ENCODE data around the gene CPAMD8. TPM values are rescaled to one million over a fixed set of nuclear protein-coding genes. Genes with fewer than 3 reads are reported as not detected.
"Not testable (repeated sequence)": the region's sequence is repeated elsewhere in the genome, so short reads cannot be mapped to it uniquely, and the experiment has no call there.

CPAMD8 gene
- total RNA-seq, 1 donor from 2014 or later = 16.3 TPM

- Histone ChIP-seq H3K36me3 (peaks cover 1% of the 10 kb centered on the region), H4K20me1 (ENCODE audit: low read depth) (no peaks in the 10 kb centered on the region), H3K4me3 (no peak overlapping the region), H3K4me2 (no peak overlapping the region), H3K79me2 (ENCODE audit: low read depth) (no peaks in the 10 kb centered on the region), H3K27me3 (no peaks in the 10 kb centered on the region), H3K27ac (no peak overlapping the region), H3K9me3 (ENCODE audit: low read depth) (peaks cover 7% of the 10 kb centered on the region), H3K4me1 (no peaks in the 10 kb centered on the region), H3K9ac (no peak overlapping the region), H3F3A (ENCODE audit: low read depth) (no peaks in the 10 kb centered on the region), H2AFZ (replicated peaks) (no peak overlapping the region)
- H3K4me3 Mint-ChIP-seq = no peak overlapping the region
- TF ChIP-seq EZH2 (IDR thresholded peaks at IDR 0.05) (no peak), EZH2phosphoT487 (IDR thresholded peaks at IDR 0.05) (no peak)
- TF ChIP-seq, protein P1, sequence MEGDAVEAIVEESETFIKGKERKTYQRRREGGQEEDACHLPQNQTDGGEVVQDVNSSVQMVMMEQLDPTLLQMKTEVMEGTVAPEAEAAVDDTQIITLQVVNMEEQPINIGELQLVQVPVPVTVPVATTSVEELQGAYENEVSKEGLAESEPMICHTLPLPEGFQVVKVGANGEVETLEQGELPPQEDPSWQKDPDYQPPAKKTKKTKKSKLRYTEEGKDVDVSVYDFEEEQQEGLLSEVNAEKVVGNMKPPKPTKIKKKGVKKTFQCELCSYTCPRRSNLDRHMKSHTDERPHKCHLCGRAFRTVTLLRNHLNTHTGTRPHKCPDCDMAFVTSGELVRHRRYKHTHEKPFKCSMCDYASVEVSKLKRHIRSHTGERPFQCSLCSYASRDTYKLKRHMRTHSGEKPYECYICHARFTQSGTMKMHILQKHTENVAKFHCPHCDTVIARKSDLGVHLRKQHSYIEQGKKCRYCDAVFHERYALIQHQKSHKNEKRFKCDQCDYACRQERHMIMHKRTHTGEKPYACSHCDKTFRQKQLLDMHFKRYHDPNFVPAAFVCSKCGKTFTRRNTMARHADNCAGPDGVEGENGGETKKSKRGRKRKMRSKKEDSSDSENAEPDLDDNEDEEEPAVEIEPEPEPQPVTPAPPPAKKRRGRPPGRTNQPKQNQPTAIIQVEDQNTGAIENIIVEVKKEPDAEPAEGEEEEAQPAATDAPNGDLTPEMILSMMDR (IDR thresholded peaks at IDR 0.05) = no peak
- H3K27me3 Mint-ChIP-seq (ENCODE audit: insufficient read depth, low read depth) = no peaks in the 10 kb centered on the region
- H3K36me3 Mint-ChIP-seq = peaks cover 11% of the 10 kb centered on the region
- H3K27ac Mint-ChIP-seq = no peak overlapping the region
- no peak for DNase-seq (ENCODE audit: low spot score)
- no peaks in the 10 kb centered on the region for H3K4me1 Mint-ChIP-seq
- H3K9me3 Mint-ChIP-seq = peaks cover 19% of the 10 kb centered on the region
Observed at GRCh38 chr19:16988661-16989060, 37.9 kb downstream of the CPAMD8 start.

DNA sequence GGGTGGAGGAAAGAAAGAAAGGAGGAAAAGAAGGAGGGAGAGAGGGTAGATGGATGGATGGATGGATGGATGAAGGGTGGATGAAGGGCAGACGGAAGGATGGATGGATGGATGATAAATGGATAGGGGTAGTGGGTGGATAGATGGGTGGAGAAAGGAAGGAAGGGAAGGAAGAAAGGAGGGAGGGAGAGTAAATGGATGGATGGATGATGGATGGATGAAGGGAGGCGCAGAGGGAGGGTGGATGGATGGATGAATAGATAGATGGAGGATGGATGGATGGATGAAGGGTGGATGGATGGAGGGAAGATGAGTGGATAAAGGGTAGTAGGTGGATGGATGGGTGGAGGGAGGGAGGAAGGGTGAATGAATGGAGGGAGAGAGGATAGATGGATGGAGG is 41.2 kb downstream of the CPAMD8 start:
- Histone ChIP-seq H4K20me1 (ENCODE audit: low read depth) (no peaks in the 10 kb centered on the region), H3K4me2 (no peak overlapping the region), H2AFZ (replicated peaks) (no peak overlapping the region), H3K27ac (no peak overlapping the region), H3K9ac (no peak overlapping the region), H3F3A (ENCODE audit: low read depth) (no peaks in the 10 kb centered on the region), H3K36me3 (peaks cover 4% of the 10 kb centered on the region), H3K27me3 (no peaks in the 10 kb centered on the region), H3K9me3 (ENCODE audit: low read depth) (peaks cover 7% of the 10 kb centered on the region), H3K4me3 (no peak overlapping the region), H3K79me2 (ENCODE audit: low read depth) (no peaks in the 10 kb centered on the region), H3K4me1 (no peaks in the 10 kb centered on the region)
- H3K4me1 Mint-ChIP-seq = no peaks in the 10 kb centered on the region
- peaks cover 6% of the 10 kb centered on the region for H3K36me3 Mint-ChIP-seq
- no peak for DNase-seq (ENCODE audit: low spot score)
- TF ChIP-seq EZH2phosphoT487 (IDR thresholded peaks at IDR 0.05) (no peak), EZH2 (IDR thresholded peaks at IDR 0.05) (no peak)
- TF ChIP-seq, protein P1 (IDR thresholded peaks at IDR 0.05) = no peak
- no peak overlapping the region for H3K4me3 Mint-ChIP-seq
- peaks cover 15% of the 10 kb centered on the region for H3K9me3 Mint-ChIP-seq
- H3K27ac Mint-ChIP-seq = no peak overlapping the region
- no peaks in the 10 kb centered on the region for H3K27me3 Mint-ChIP-seq (ENCODE audit: insufficient read depth, low read depth)

DNA sequence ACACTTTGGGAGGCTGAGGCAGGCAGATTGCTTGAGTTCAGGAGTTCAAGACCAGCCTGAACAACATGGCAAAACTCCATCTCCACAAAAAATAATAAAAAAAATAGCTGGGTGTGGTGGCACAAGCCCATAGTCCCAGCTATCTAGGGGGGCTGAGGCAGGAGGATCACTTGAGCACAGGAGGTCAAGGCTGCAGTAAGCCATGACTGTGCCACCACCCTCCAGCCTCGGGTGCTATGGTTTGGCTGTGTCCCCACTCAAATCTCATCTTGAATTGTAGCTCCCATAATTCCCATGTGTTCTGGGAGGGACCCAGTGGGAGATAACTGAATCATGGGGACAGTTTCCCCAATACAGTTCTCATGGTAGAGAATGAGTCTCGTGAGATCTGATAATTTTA is 44.0 kb downstream of the CPAMD8 start:
- not testable (repeated sequence) for H4K20me1 ChIP-seq (ENCODE audit: low read depth); H3K27me3 ChIP-seq; H3K4me1 Mint-ChIP-seq; H3K9ac ChIP-seq; H3K4me2 ChIP-seq; H3K4me3 Mint-ChIP-seq; H3K79me2 ChIP-seq (ENCODE audit: low read depth); H3K27ac Mint-ChIP-seq; H3F3A ChIP-seq (ENCODE audit: low read depth); H3K4me1 ChIP-seq; H3K27me3 Mint-ChIP-seq (ENCODE audit: insufficient read depth, low read depth); H3K9me3 Mint-ChIP-seq; DNase-seq (ENCODE audit: low spot score); H2AFZ ChIP-seq (replicated peaks); H3K27ac ChIP-seq; H3K9me3 ChIP-seq (ENCODE audit: low read depth); H3K4me3 ChIP-seq; H3K36me3 ChIP-seq
- peaks cover 10% of the 10 kb centered on the region for H3K36me3 Mint-ChIP-seq

DNA sequence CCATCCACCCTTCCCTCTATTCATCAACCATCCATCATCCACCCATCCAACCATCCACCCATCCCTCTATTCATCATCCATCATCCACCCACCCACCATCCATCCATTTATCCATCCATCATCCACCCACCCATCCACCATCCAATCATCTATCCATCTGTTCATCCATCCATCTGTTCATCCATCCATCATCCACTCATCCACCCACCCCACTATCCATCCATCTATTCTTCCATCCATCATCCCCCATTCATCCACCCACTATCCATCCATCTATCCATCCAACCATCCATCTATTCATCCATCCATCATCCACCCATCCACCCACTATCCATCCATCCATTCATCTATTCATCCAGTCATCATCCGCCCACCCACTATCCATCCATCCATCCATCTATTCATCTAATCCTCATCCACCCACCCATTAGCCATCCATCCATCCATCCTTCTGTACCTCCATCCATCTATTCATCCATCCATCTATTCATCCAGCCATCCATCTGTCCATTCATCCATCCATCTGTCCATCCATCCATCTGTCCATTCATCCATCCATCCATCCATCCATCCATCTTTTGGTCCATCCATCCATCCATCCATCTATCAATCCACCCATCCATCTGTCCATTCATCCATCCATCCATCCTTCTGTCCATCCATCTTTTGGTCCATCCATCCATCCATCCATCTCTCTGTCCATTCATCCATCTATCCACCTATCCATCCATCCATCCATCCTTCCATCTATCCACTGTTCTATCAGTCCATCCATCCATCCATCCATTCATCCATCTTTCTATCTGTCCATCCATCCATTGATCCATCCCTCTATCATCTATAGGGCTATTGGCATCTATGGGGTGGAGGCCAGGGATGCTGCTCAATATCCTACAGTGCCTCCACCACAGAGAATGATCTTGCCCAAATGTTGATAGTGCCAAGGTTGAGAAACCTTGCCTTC is 47.5 kb downstream of the CPAMD8 start:
- Histone ChIP-seq H3K4me1 (no peaks in the 10 kb centered on the region), H3K27me3 (no peaks in the 10 kb centered on the region), H3F3A (ENCODE audit: low read depth) (no peaks in the 10 kb centered on the region), H2AFZ (replicated peaks) (no peak overlapping the region), H3K27ac (no peak overlapping the region), H3K9ac (no peak overlapping the region), H3K4me3 (no peak overlapping the region), H4K20me1 (ENCODE audit: low read depth) (no peaks in the 10 kb centered on the region), H3K4me2 (no peak overlapping the region), H3K79me2 (ENCODE audit: low read depth) (no peaks in the 10 kb centered on the region), H3K9me3 (ENCODE audit: low read depth) (peaks cover 4% of the 10 kb centered on the region), H3K36me3 (peaks cover 4% of the 10 kb centered on the region)
- Mint-ChIP-seq H3K36me3 (peaks cover 10% of the 10 kb centered on the region), H3K27ac (no peak overlapping the region), H3K4me1 (no peaks in the 10 kb centered on the region), H3K27me3 (ENCODE audit: insufficient read depth, low read depth) (peaks cover 6% of the 10 kb centered on the region), H3K4me3 (no peak overlapping the region), H3K9me3 (peaks cover 5% of the 10 kb centered on the region)
- no peak for TF ChIP-seq EZH2phosphoT487 (IDR thresholded peaks at IDR 0.05)
- no peak for TF ChIP-seq EZH2 (IDR thresholded peaks at IDR 0.05)
- TF ChIP-seq, protein P1 (IDR thresholded peaks at IDR 0.05) = no peak
- no peak for DNase-seq (ENCODE audit: low spot score)
